Activated naive CD8-positive, alpha-beta T cell treated with anti-CD3 and anti-CD28 coated beads for 36 hours (primary cell): ENCODE measurements around the gene FMN2. TPM values are rescaled to one million over a fixed set of nuclear protein-coding genes. Genes with fewer than 3 reads are reported as not detected.
"Not testable (repeated sequence)": the region's sequence is repeated elsewhere in the genome, so short reads cannot be mapped to it uniquely, and the experiment has no call there.

Source experiments
- DNase-seq: peaks from one replicate; pipeline ENCODE4 v3.0.0; 2021
- H3K27ac Mint-ChIP-seq: one replicate; pipeline ENCODE4 v1.8.0; 2022; ENCODE audit warnings: mild to moderate bottlenecking, moderate library complexity, mixed read lengths
- H3K27me3 Mint-ChIP-seq: one replicate; pipeline ENCODE4 v1.8.0; 2022; ENCODE audit warnings: mild to moderate bottlenecking, mixed read lengths
- H3K36me3 Mint-ChIP-seq: one replicate; pipeline ENCODE4 v1.8.0; 2021; ENCODE audit warnings: mild to moderate bottlenecking, mixed read lengths
- H3K4me1 Mint-ChIP-seq: one replicate; pipeline ENCODE4 v1.8.0; 2021; ENCODE audit warnings: mixed read lengths
- H3K4me3 Mint-ChIP-seq: one replicate; pipeline ENCODE4 v1.8.0; 2022; ENCODE audit warnings: mild to moderate bottlenecking, moderate library complexity, mixed read lengths
- H3K9me3 Mint-ChIP-seq: one replicate; pipeline ENCODE4 v1.8.0; 2022; ENCODE audit warnings: mixed read lengths
- total RNA-seq, 2 experiments: library from RNA; stranded (reverse); gene quantifications; one replicate each; pipeline ENCODE4 v1.2.3, GENCODE V29; 2021

Gene FMN2
- total RNA-seq, 2 experiments from 2014 or later, result not detected

GRCh38 chr1:240306673-240307072, 215.0 kb downstream of the FMN2 start:
- no peaks in the 10 kb centered on the region for H3K36me3 Mint-ChIP-seq
- no peak overlapping the region for H3K4me3 Mint-ChIP-seq
- H3K27ac Mint-ChIP-seq, result no peak overlapping the region
- peaks cover 8% of the 10 kb centered on the region for H3K27me3 Mint-ChIP-seq
- DNase-seq, result no peak
- no peaks in the 10 kb centered on the region for H3K4me1 Mint-ChIP-seq
- no peaks in the 10 kb centered on the region for H3K9me3 Mint-ChIP-seq

- Mint-ChIP-seq H3K9me3 (no peaks in the 10 kb centered on the region), H3K27me3 (peaks cover 8% of the 10 kb centered on the region), H3K4me1 (no peaks in the 10 kb centered on the region), H3K4me3 (no peak overlapping the region), H3K27ac (no peak overlapping the region), H3K36me3 (no peaks in the 10 kb centered on the region)
- no peak for DNase-seq
Measured at GRCh38 chr1:240308096-240308495, 216.4 kb downstream of the FMN2 start.

DNA sequence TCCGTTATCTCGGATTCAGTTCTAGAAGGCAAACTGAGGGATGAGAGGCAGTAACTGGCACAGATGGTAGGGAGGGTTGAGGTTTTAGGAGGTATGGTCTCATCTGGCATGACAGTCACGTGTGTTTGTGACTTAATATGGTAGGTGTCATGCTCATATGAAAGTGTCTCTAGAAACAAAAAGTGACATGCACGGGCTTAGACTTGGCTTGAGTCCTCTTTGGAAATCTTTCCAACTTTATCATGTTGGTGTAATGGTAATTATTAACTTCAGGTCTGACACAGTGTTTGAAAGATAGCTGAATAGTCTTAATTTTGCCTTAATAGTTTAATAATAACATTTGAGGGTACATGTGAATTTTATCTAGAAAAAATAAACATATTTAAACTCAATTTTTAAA, 218.1 kb downstream of the FMN2 start:
- Mint-ChIP-seq H3K36me3 (no peaks in the 10 kb centered on the region), H3K9me3 (no peaks in the 10 kb centered on the region), H3K4me1 (no peaks in the 10 kb centered on the region), H3K27ac (no peak overlapping the region), H3K4me3 (no peak overlapping the region), H3K27me3 (peaks cover 8% of the 10 kb centered on the region)
- DNase-seq, result no peak

- Mint-ChIP-seq H3K4me3 (no peak overlapping the region), H3K36me3 (no peaks in the 10 kb centered on the region), H3K9me3 (no peaks in the 10 kb centered on the region), H3K27me3 (peaks cover 8% of the 10 kb centered on the region), H3K4me1 (no peaks in the 10 kb centered on the region), H3K27ac (no peak overlapping the region)
- DNase-seq, result no peak
Measured at GRCh38 chr1:240310226-240310925, 218.7 kb downstream of the FMN2 start.

DNA sequence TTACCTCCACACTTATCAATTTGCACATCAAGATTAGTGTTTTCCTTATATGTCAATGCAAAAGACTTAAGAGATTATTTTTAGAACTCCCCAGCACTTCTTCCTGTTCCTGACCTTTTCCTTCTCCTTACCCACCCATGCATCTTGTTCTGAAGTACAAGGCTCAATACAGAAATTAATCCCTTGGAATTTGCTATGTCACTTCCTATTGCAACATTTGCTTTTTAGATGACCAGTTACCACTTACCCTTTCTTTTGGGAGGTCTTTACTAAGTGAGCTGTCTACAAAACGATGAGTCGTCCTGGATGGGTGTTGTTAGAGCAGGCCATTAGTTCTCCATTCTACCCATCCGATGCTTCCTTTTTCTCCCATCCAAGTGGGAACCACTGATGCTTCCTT, 221.2 kb downstream of the FMN2 start:
- Mint-ChIP-seq H3K27ac (no peak overlapping the region), H3K27me3 (peaks cover 3% of the 10 kb centered on the region), H3K36me3 (no peaks in the 10 kb centered on the region), H3K9me3 (no peaks in the 10 kb centered on the region), H3K4me1 (no peaks in the 10 kb centered on the region), H3K4me3 (no peak overlapping the region)
- no peak for DNase-seq

GRCh38 chr1:240314845-240315801, 223.4 kb downstream of the FMN2 start:
- no peaks in the 10 kb centered on the region for H3K36me3 Mint-ChIP-seq
- H3K9me3 Mint-ChIP-seq, result peaks cover 3% of the 10 kb centered on the region
- no peaks in the 10 kb centered on the region for H3K27me3 Mint-ChIP-seq
- no peak overlapping the region for H3K4me3 Mint-ChIP-seq
- no peak for DNase-seq
- H3K27ac Mint-ChIP-seq, result no peak overlapping the region
- H3K4me1 Mint-ChIP-seq, result no peaks in the 10 kb centered on the region

- H3K4me3 Mint-ChIP-seq, result no peak overlapping the region
- H3K36me3 Mint-ChIP-seq, result no peaks in the 10 kb centered on the region
- H3K27me3 Mint-ChIP-seq, result no peaks in the 10 kb centered on the region
- H3K27ac Mint-ChIP-seq, result no peak overlapping the region
- H3K9me3 Mint-ChIP-seq, result peaks cover 3% of the 10 kb centered on the region
- no peaks in the 10 kb centered on the region for H3K4me1 Mint-ChIP-seq
- DNase-seq, result no peak
Measured at GRCh38 chr1:240319998-240320397, 228.3 kb downstream of the FMN2 start.

DNA sequence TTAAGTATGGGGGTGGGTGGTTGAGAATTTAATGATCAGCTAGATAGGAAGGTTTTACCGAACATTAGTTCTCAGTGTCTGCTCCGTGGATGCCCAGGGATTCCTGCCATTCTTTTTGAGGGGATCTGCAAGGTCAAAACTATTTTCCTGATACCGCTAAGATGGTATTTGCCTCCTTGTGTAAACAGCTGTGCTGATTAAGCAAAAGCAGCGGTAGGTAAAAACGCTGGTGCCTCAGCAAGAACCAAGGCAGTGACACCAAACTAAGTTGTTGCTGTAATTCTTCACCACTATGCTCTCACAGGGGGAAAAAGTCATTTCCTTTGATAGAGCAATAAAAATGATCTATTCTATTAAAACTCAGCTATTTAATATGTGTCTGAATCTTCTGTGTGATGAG, 229.0 kb downstream of the FMN2 start:
- Mint-ChIP-seq H3K4me1 (no peaks in the 10 kb centered on the region), H3K27me3 (no peaks in the 10 kb centered on the region)

DNA sequence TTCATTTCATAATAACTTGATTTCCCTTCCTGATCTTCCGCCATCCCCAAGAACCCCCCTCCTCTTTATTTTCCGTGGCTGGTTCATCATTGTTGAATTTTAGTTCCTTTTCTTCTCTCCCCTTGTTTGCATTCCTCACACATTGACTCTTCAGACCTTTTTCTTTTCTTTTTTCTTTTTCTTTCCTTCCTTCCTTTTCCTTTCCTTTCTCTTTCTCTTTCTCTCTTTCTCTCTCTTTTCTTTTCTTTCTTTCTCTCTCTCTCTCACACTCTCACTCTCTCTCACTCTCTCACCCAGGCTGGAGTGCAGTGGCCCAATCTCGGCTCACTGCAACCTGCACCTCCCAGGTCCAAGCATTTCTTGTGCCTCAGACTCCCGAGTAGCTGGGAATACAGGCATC, 231.3 kb downstream of the FMN2 start:
- Mint-ChIP-seq H3K36me3 (no peaks in the 10 kb centered on the region), H3K27ac (no peak overlapping the region), H3K4me3 (no peak overlapping the region)

More for the DNA sequence above, 229.0 kb downstream of the FMN2 start:
- Mint-ChIP-seq H3K27ac (no peak overlapping the region), H3K9me3 (peaks cover 3% of the 10 kb centered on the region), H3K4me3 (no peak overlapping the region), H3K36me3 (no peaks in the 10 kb centered on the region)
- DNase-seq, result no peak

GRCh38 chr1:240328382-240328781, 236.7 kb downstream of the FMN2 start:
- not testable (repeated sequence) for H3K4me1 Mint-ChIP-seq, H3K27ac Mint-ChIP-seq, H3K27me3 Mint-ChIP-seq, H3K9me3 Mint-ChIP-seq, DNase-seq, H3K4me3 Mint-ChIP-seq, H3K36me3 Mint-ChIP-seq

More for the DNA sequence above, 231.3 kb downstream of the FMN2 start:
- H3K9me3 Mint-ChIP-seq, result peaks cover 3% of the 10 kb centered on the region
- no peak for DNase-seq
- no peaks in the 10 kb centered on the region for H3K4me1 Mint-ChIP-seq
- H3K27me3 Mint-ChIP-seq, result no peaks in the 10 kb centered on the region

GRCh38 chr1:240329443-240329842, 237.8 kb downstream of the FMN2 start:
- H3K36me3 Mint-ChIP-seq, result no peaks in the 10 kb centered on the region
- no peaks in the 10 kb centered on the region for H3K4me1 Mint-ChIP-seq
- H3K4me3 Mint-ChIP-seq, result no peak overlapping the region
- H3K27me3 Mint-ChIP-seq, result no peaks in the 10 kb centered on the region
- DNase-seq, result no peak
- H3K9me3 Mint-ChIP-seq, result no peaks in the 10 kb centered on the region
- no peak overlapping the region for H3K27ac Mint-ChIP-seq

DNA sequence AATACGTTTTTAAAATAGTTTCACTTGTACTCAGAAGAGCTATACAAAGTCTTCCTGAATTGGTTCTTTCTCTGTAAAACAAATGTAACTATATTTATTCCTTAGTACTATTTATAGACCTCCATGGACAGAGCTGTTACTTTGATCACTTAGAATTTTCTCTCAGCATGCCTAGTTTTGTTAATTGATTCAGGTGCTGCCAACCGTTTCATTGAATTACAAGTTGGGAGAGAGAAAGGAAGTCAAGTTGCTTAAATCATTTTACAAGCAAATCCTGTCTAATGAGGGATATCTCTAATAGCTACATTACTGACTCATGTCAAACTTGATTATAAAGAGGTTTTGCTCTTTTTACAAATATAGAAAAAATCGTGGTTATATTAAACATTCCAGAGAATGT, 241.0 kb downstream of the FMN2 start:
- Mint-ChIP-seq H3K4me1 (no peaks in the 10 kb centered on the region), H3K27me3 (no peaks in the 10 kb centered on the region), H3K9me3 (no peaks in the 10 kb centered on the region), H3K27ac (no peak overlapping the region), H3K4me3 (no peak overlapping the region), H3K36me3 (no peaks in the 10 kb centered on the region)
- DNase-seq, result no peak

GRCh38 chr1:240337781-240338180, 246.1 kb downstream of the FMN2 start:
- Mint-ChIP-seq H3K27ac (no peak overlapping the region), H3K36me3 (no peaks in the 10 kb centered on the region), H3K27me3 (no peaks in the 10 kb centered on the region), H3K4me1 (no peaks in the 10 kb centered on the region), H3K4me3 (no peak overlapping the region), H3K9me3 (no peaks in the 10 kb centered on the region)
- DNase-seq, result no peak

DNA sequence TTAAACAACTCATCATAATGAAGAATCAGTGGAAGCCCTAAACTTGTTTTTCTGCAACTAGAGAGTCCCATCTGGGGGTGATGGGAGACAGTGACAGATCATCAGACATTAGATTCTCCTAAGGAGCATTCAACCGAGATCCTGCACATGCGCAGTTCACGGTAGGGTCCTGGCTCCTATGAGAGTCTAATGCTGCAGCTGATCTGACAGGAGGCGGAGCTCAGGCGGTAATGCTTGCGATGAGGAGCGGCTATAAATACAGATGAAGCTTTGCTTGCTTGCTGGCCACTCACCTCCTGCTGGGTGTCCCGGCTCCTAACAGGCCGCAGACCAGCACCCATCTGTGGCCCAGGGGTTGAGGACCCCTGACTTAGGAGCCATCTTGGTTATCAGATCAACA, 247.2 kb downstream of the FMN2 start:
- Mint-ChIP-seq H3K4me1 (no peaks in the 10 kb centered on the region), H3K27me3 (no peaks in the 10 kb centered on the region), H3K4me3 (no peak overlapping the region), H3K27ac (no peak overlapping the region), H3K36me3 (no peaks in the 10 kb centered on the region), H3K9me3 (no peaks in the 10 kb centered on the region)
- no peak for DNase-seq

DNA sequence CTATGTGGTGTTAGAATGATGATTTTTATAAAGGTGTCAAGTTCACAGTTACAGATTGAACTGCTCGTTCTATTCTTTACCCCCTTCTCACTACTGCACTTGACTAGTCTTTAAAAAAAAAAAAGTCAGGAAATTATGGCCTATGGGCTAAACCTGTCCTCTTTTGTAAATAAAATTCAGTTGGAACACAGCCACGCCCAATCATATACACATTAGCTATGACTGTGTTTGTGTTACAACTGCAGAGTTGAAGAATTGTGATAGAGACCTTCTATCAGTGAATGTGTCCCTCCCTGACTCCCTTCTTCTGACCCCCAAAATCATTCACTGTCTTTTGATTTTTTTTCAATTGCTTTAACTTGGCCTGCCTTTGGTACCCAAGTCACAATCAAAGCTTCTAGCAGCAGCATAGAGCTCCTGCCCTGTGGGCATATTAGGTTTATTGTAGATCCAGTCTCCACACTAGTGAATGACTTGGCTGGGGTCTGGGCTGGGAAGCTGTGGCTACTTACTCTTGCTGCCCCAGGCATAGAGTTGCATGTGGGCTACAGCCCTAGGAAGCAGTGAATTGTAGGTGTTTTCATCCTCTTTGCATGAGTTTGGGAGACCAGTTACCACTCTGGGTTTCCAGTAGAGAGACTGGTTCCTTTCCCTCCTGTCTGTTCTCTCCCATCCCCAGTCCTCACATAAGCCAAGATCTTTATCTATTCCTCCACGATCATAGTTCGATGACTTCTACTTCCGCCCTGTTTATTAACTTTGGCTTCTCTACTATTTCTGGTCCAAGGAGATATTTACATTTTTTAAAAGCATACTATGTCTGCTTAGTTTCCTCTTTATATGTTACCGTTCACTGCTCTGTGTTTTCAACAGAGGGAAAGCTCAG, 249.9 kb downstream of the FMN2 start:
- Mint-ChIP-seq H3K36me3 (no peaks in the 10 kb centered on the region), H3K4me3 (no peak overlapping the region), H3K9me3 (no peaks in the 10 kb centered on the region), H3K27ac (no peak overlapping the region), H3K27me3 (no peaks in the 10 kb centered on the region), H3K4me1 (no peaks in the 10 kb centered on the region)
- no peak for DNase-seq
